DND-41 (cell line): ENCODE results near the gene UTY.

Source experiments
- EZH2 ChIP-seq: IDR thresholded peaks from 3 replicates; pipeline ENCODE4 v1.6.1; 2012; ENCODE audit warnings: borderline replicate concordance, low read depth, mild to moderate bottlenecking, moderate library complexity, low read length, inconsistent platforms; ENCODE audit not compliant: severe bottlenecking
- TF ChIP-seq, protein P1 (sequence below): IDR thresholded peaks from 2 replicates; pipeline ENCODE4 v1.5.1; 2012; ENCODE audit warnings: borderline replicate concordance, low read length, moderate library complexity, mild to moderate bottlenecking; ENCODE audit not compliant: poor library complexity, severe bottlenecking; ENCODE audit errors: extremely low read depth

DNA sequence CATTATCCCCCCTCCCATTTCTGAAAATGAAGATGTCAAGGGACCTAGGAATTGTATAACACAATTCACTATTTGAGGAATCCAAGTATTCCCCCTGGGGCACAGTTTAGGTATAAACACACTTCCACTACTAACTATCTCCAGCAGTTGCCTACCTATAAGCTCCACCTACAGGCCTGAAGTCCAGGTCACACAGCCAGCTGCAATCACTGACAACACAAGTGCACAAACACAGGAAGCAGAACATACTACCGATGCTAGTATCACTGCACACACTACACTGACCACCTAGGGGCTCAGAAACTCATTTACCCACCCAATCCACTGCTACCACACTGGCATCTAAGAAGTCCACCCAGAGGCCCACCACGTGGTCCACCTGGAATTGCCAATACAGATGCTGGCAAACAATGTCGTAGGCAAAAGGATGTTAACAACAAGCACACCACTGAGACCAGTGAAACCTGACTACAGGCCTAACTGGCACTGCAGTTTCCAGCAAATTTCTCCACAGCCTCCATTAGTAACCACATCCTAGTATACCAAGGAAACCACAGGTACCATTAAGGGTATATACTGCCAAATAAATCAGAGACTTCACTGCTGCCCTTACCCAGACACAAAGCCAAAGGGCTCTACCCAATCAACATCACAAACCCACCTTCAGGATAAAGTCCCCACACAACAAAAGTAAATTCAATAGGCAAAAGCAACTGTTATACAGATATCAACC is 47.4 kb downstream of the UTY start:
- TF ChIP-seq, protein P1, sequence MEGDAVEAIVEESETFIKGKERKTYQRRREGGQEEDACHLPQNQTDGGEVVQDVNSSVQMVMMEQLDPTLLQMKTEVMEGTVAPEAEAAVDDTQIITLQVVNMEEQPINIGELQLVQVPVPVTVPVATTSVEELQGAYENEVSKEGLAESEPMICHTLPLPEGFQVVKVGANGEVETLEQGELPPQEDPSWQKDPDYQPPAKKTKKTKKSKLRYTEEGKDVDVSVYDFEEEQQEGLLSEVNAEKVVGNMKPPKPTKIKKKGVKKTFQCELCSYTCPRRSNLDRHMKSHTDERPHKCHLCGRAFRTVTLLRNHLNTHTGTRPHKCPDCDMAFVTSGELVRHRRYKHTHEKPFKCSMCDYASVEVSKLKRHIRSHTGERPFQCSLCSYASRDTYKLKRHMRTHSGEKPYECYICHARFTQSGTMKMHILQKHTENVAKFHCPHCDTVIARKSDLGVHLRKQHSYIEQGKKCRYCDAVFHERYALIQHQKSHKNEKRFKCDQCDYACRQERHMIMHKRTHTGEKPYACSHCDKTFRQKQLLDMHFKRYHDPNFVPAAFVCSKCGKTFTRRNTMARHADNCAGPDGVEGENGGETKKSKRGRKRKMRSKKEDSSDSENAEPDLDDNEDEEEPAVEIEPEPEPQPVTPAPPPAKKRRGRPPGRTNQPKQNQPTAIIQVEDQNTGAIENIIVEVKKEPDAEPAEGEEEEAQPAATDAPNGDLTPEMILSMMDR, result no peak
- TF ChIP-seq EZH2, result no peak
